DOHH2 (cell line): ENCODE measurements around the gene KCP.

Experiments
- H3F3A ChIP-seq: fragments of 200-600 bp; sonication (generic), shearing (Covaris generic); 2 replicates; pipeline ENCODE4 v1.6.0; 2016; ENCODE audit warnings: antibody characterized with exemption, mild to moderate bottlenecking; ENCODE audit not compliant: control insufficient read depth, insufficient read depth
- H3K27ac ChIP-seq: fragments of 200-600 bp; sonication (generic); 2 replicates; pipeline ENCODE4 v1.5.1; 2014; ENCODE audit warnings: low read depth, mild to moderate bottlenecking, low read length, moderate library complexity
- H3K27me3 ChIP-seq: fragments of 200-600 bp; sonication (generic); 2 replicates; pipeline ENCODE4 v1.6.1; 2014; ENCODE audit warnings: mild to moderate bottlenecking, low read length, mixed read lengths; ENCODE audit not compliant: control insufficient read depth
- H3K36me3 ChIP-seq: fragments of 200-600 bp; sonication (generic); 2 replicates; pipeline ENCODE4 v1.6.1; 2014; ENCODE audit warnings: mild to moderate bottlenecking, low read length, moderate library complexity, mixed read lengths; ENCODE audit not compliant: control insufficient read depth
- H3K4me1 ChIP-seq: fragments of 200-600 bp; sonication (generic); 2 replicates; pipeline ENCODE4 v1.6.1; 2014; ENCODE audit warnings: mild to moderate bottlenecking, low read length, mixed read lengths; ENCODE audit not compliant: control insufficient read depth
- H3K4me2 ChIP-seq: fragments of 200-600 bp; sonication (generic); 2 replicates; pipeline ENCODE4 v1.6.0; 2014; ENCODE audit warnings: mild to moderate bottlenecking, low read length, moderate library complexity
- H3K4me3 ChIP-seq: fragments of 200-600 bp; sonication (generic); 2 replicates; pipeline ENCODE4 v1.5.1; 2014; ENCODE audit warnings: mild to moderate bottlenecking, low read length, mixed read lengths
- H3K79me2 ChIP-seq: fragments of 200-600 bp; sonication (generic); 2 replicates; pipeline ENCODE4 v1.6.1; 2014; ENCODE audit warnings: mild to moderate bottlenecking, low read length, mixed read lengths; ENCODE audit not compliant: control insufficient read depth
- H3K9me2 ChIP-seq: fragments of 200-600 bp; sonication (generic); replicated peaks from 2 replicates; pipeline ENCODE4 v1.6.1; 2014; ENCODE audit warnings: mild to moderate bottlenecking, low read length, mixed read lengths; ENCODE audit not compliant: control insufficient read depth
- H3K9me3 ChIP-seq: fragments of 200-600 bp; sonication (generic); 2 replicates; pipeline ENCODE4 v1.6.1; 2014; ENCODE audit warnings: antibody characterized with exemption, low read length, mixed read lengths; ENCODE audit not compliant: control insufficient read depth, insufficient read depth
- H4K20me1 ChIP-seq: fragments of 200-600 bp; sonication (generic); 2 replicates; pipeline ENCODE4 v1.6.0; 2014; ENCODE audit warnings: low read depth, mild to moderate bottlenecking, antibody characterized with exemption, low read length, moderate library complexity; ENCODE audit not compliant: control insufficient read depth, insufficient read depth
- EZH2phosphoT487 ChIP-seq: fragments of 200-600 bp; sonication (generic); IDR thresholded peaks from 2 replicates; pipeline ENCODE4 v1.6.1; 2017; ENCODE audit warnings: borderline replicate concordance, mild to moderate bottlenecking, antibody characterized with exemption, low read length, moderate library complexity, mixed read lengths
- TF ChIP-seq, protein P1 (sequence below): fragments of 200-600 bp; sonication (generic); IDR thresholded peaks from one replicate; pipeline ENCODE4 v1.5.1; 2014; ENCODE audit warnings: antibody characterized with exemption, mild to moderate bottlenecking, low read depth, low read length; ENCODE audit not compliant: poor library complexity, severe bottlenecking

Gene KCP

GRCh38 chr7:128932862-128933179, 22.3 kb upstream of the KCP start:
- Histone ChIP-seq H3K9me3 (no peaks in the 10 kb centered on the region), H3F3A (peaks cover 10% of the 10 kb centered on the region), H4K20me1 (no peaks in the 10 kb centered on the region), H3K79me2 (no peaks in the 10 kb centered on the region), H3K4me1 (peaks cover 29% of the 10 kb centered on the region), H3K27ac (no peak overlapping the region), H3K4me2 (peak overlapping the region; percentile 35), H3K9me2 (no peaks in the 10 kb centered on the region), H3K36me3 (no peaks in the 10 kb centered on the region), H3K4me3 (0 out of 2 replicates have a peak overlapping the region, but pooled peaks have one; percentile 3), H3K27me3 (peaks cover 22% of the 10 kb centered on the region)
- TF ChIP-seq EZH2phosphoT487 = no peak
- TF ChIP-seq, protein P1, sequence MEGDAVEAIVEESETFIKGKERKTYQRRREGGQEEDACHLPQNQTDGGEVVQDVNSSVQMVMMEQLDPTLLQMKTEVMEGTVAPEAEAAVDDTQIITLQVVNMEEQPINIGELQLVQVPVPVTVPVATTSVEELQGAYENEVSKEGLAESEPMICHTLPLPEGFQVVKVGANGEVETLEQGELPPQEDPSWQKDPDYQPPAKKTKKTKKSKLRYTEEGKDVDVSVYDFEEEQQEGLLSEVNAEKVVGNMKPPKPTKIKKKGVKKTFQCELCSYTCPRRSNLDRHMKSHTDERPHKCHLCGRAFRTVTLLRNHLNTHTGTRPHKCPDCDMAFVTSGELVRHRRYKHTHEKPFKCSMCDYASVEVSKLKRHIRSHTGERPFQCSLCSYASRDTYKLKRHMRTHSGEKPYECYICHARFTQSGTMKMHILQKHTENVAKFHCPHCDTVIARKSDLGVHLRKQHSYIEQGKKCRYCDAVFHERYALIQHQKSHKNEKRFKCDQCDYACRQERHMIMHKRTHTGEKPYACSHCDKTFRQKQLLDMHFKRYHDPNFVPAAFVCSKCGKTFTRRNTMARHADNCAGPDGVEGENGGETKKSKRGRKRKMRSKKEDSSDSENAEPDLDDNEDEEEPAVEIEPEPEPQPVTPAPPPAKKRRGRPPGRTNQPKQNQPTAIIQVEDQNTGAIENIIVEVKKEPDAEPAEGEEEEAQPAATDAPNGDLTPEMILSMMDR = no peak

DNA sequence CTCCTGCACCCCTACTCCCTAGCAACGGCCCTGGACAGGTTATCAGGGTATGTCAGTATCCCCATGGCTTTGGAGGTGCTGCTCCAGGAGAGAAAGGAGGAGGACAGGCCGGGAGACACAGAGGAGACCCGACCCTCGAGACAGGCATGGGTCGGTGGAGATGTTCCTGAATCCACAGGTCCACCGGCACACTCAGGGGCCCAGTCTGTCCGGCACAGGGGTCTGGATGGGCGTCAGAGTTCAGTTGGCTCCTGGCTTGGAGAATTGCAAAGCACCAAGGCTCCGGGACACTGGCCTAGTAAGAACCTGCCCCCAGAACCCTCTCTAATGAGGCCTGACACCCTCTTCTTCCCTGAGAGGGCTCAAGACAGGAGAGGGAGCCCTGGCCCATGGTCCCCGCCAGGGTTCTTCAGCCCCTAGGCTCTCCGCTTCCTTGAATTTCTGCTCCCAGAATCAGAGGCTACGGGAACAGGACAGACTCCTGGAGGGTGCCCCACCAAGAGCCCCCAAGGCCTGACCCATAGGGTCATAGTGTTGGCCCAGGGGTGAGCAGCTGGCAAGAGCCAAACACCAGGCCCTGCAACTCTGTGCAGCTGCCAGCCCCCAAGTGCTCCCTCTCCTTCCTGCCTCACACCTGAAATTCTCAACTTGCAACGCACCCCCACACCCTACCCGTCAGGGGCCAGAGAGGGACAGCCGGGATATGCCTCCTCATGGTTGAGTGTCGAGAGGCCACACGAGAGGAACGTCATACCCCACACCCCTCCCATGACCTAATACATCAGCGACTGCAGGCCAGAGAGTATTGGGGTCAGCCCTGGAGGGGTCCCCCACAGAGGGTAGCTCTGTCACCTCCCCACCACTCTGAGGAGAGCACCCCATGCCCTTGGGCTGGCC, 21.7 kb upstream of the KCP start:
- Histone ChIP-seq H3F3A (peaks cover 9% of the 10 kb centered on the region), H3K4me2 (peak overlapping the region; percentile 35), H3K27ac (no peak overlapping the region), H3K36me3 (no peaks in the 10 kb centered on the region), H4K20me1 (no peaks in the 10 kb centered on the region), H3K4me3 (no peak overlapping the region), H3K4me1 (peaks cover 24% of the 10 kb centered on the region), H3K9me3 (no peaks in the 10 kb centered on the region), H3K27me3 (peaks cover 16% of the 10 kb centered on the region), H3K9me2 (no peaks in the 10 kb centered on the region), H3K79me2 (no peaks in the 10 kb centered on the region)
- TF ChIP-seq EZH2phosphoT487 = no peak
- TF ChIP-seq, protein P1 = no peak

DNA sequence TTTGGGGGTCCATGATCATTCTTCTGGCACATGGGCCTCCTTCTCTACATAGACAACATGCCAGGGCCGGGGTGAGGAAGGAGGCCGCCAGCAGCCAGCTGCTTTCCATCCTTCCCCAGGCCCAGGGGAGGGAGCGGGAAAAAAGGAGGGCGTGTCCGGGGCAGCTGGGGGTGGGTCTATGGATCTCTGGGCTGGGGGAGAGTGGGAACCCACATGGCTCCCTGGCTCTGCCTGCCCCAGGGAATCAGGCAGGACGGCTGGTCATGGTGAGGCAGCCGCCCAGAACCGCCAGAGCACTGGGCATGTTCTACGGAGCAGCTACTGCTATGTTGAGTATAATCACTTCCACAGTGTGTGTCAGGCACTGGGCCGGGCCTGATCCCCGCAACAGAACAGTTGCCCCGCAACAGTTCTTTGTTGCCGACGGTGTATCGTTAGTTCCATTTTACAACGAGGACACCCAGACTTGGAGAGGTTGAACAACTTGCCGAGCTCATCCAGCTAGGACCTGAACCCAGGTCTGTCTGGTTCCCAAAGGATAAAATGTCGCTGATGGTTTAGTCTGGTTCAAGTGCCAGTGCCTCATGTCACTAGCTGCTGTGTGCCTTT, 20.8 kb upstream of the KCP start:
- Histone ChIP-seq H3K4me3 (no peak overlapping the region), H3K27ac (no peak overlapping the region), H3F3A (peaks cover 2% of the 10 kb centered on the region; the same call in 1 of the 2 replicates), H3K9me3 (no peaks in the 10 kb centered on the region), H3K79me2 (no peaks in the 10 kb centered on the region), H3K36me3 (no peaks in the 10 kb centered on the region), H4K20me1 (no peaks in the 10 kb centered on the region), H3K4me1 (peaks cover 24% of the 10 kb centered on the region), H3K27me3 (peaks cover 14% of the 10 kb centered on the region), H3K9me2 (no peaks in the 10 kb centered on the region), H3K4me2 (no peak overlapping the region)
- TF ChIP-seq, protein P1 = no peak
- TF ChIP-seq EZH2phosphoT487 = no peak
